GM19025 (cell line): ENCODE results near the gene NACC1.

Source experiments
- ATAC-seq: cut with Tn5 transposase; IDR thresholded peaks from one replicate; pipeline ENCODE4 v1.9.1; 2021; ENCODE audit warnings: mild to moderate bottlenecking, low read depth, moderate library complexity; ENCODE audit not compliant: unreplicated experiment

The NACC1 gene

GRCh38 chr19:13187419-13187818 is 69.4 kb downstream of the NACC1 start:
- no peak for ATAC-seq

- ATAC-seq: no peak
Observed at GRCh38 chr19:13189600-13189999, 71.5 kb downstream of the NACC1 start.
